Esophagus squamous epithelium (tissue), 4 donors: ENCODE data around the gene GPN2.

Experiments used
- POLR2A ChIP-seq, 4 donors: fragments of 450-650 bp; IDR thresholded peaks; one replicate each; pipeline ENCODE4 v1.6.1; 2017; ENCODE audit warnings: antibody characterized with exemption in 4 of 4, mild to moderate bottlenecking in 4 of 4, moderate library complexity in 3 of 4
- TF ChIP-seq, protein P1 (sequence below), 6 experiments: fragments of 450-650 bp in 4 of 6; fragments of 200-600 bp in 2 of 6; sonication (generic) in 2 of 6; IDR thresholded peaks; one replicate each; pipeline ENCODE4 v1.5.1; 2016 to 2019; ENCODE audit warnings: antibody characterized with exemption in 6 of 6, mild to moderate bottlenecking in 4 of 6, moderate library complexity in 4 of 6

DNA sequence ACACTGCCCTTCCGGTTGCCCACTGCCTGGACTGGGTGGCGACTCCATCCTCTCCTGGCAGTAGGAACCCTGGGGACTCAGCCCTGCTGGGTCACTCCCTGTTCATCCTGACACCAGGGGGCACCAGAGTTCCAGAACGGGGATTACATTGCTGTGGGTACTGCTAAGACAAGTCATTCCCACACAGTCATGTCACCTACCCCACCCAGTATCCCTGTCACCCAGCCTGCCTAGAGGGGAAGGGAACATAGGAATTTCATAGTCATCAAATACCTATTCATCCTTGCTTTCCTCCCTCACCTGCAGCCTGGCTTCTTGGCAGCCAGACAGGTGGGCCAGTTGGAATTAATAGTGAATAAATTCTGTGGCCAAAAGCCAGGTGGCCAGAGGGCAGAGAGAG lies 36.9 kb downstream of the GPN2 start:
- TF ChIP-seq, protein P1, sequence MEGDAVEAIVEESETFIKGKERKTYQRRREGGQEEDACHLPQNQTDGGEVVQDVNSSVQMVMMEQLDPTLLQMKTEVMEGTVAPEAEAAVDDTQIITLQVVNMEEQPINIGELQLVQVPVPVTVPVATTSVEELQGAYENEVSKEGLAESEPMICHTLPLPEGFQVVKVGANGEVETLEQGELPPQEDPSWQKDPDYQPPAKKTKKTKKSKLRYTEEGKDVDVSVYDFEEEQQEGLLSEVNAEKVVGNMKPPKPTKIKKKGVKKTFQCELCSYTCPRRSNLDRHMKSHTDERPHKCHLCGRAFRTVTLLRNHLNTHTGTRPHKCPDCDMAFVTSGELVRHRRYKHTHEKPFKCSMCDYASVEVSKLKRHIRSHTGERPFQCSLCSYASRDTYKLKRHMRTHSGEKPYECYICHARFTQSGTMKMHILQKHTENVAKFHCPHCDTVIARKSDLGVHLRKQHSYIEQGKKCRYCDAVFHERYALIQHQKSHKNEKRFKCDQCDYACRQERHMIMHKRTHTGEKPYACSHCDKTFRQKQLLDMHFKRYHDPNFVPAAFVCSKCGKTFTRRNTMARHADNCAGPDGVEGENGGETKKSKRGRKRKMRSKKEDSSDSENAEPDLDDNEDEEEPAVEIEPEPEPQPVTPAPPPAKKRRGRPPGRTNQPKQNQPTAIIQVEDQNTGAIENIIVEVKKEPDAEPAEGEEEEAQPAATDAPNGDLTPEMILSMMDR (IDR thresholded peaks at IDR 0.05): peak; percentile 69 to 94 (median 88)
- TF ChIP-seq POLR2A (IDR thresholded peaks at IDR 0.05): no peak
